Endometrium (tissue), 2 donors: Measurements from ENCODE around the gene SNX25.
"Not testable (repeated sequence)": the region's sequence is repeated elsewhere in the genome, so short reads cannot be mapped to it uniquely, and the experiment has no call there.

Experiments used
- FAIRE-seq: peaks from 2 replicates; lab custom pipeline; 2012; peaks lifted over from hg19 to GRCh38; lab: Jason Lieb, UNC
- donor health status: control.
- donor health status: control.

The SNX25 gene

DNA sequence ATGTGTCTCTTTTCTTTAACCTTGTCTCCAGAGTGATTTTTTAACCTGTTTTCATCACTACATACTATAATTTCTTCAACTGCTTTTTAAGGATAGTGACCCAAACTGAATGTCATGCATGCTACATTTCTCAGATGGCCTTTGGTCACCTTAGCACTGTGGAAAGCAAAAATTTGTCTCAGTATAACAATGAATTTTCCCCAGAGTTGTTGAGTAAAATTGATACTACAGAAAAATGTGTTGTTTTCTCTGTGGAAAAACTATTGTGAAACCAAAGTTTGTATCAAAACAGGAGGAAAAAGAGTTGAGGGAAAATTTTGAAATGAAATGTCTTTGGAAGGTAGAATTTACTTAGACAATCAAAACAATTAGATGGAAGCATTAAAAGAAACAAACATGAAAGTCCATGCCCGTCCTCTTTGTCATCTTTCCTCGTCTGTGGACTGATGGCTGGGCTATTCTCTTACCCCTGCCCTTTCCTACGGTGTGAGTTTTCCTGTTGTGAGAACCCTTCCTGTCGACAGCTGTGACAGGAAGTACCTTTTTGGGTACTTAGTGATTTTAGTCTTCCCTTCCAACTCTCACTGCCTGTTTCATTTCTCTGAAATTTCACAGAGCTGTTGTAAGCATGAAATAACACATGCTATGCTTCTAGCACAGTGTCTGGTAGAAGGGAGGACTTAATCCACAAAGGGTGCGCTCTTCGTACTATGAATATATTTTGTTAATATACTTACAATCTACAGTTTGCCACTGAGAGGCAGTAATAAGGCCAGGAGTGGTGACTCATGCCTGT, 135.5 kb downstream of the SNX25 start:
- no peak for FAIRE-seq

DNA sequence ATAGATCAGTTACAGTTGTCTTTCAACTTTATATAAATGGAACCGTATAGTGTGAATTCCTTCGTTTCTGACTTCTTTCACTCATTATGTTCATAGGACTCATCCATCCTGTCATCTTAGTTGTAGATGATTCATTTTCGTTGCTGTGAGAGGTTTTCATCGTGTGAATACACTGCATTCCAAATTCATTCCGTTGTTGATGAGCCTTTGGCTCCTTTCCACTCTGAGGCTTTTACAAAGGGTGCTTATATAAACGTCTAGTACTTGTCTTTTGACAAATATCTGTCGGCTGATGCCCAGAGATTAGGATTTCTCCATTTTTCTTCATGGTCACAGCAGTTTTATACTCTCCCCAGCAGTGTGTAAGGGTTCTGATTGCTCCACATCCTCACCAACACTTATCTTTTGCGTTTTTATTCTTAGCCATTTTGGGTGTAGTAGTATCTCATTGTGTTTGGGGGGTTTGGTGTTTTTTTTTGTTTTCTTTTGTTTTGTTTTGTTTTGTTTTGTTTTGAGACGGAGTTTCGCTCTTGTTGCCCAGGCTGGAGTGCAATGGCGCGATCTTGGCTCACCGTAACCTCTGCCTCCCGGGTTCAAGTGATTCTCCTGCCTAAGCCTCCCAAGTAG, 137.7 kb downstream of the SNX25 start:
- no peak for FAIRE-seq

DNA sequence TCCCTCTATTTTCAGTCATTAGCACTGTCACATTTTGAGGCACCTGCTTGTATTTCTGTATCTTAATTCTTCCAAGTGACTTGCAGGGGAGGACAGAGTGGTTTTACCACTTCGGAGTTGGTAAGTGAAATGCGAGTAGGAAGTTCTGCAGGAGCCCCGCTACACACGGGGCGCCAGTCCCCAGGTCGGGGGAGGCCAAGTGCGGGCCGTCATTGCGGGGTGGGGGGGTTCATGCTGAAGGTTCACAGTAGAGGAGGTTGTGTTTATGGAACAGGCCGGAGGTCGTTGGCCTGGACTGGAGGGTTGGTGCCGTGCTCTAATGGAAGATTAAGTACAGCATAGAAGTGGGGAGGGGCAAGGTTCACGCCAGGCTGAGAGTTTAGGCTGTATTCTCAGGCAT, 142.3 kb downstream of the SNX25 start:
- no peak for FAIRE-seq

DNA sequence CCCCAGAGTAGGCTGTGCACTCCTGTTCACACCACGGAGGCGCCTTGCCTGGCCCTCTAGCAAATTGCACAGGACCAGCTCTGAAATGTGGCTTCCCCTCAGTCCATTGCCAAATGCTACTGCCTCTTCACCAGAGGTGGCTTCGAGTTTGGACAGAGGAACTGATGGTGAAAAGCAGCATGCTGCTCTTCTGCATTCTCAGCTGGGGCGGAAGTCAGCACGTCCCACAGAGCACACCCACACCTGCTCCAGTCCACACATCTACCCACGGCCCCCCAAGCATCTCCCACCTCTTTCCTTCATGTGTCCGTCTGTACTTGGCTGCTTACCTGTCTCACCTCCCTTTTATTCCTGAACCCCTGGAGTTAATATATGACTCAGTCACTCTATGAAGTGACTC, 142.8 kb downstream of the SNX25 start:
- no peak for FAIRE-seq

DNA sequence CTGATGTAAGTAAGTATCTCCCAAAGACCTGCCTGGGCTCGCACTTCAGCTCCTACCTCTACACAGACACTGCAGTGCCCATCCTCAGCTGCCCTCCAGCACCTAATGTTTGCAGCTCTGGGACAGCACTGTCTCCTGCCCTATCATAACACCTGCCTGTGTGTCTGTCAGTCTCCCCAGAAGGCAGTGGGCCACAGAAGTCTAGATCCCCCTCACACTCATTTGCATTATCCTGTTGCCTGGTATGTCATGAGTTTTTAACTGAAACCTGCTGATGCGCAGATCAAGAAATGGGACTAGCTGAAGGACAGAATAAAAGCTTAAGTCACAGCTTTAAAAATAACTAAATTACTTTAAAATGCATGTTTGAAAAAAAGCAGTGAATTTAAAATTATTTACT, 143.3 kb downstream of the SNX25 start:
- FAIRE-seq = no peak

DNA sequence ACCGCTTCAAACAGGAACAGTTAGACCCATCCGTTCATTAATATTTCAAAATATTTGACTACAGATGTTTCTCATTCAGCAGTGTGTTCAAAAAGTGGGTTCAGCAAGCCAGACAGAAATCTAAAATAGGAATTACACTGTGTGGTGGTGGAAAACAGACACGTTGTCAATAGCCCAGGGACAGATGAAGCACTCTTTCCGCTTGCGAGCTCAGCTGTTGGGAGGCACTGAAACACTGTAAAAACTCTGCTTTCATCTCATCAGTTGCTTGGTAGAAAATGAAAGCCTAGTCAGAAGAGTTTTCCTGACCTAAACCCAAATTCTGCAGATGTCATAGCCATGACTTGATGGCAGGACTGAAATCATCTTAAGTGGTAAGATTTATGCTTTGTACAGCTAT, 147.8 kb downstream of the SNX25 start:
- FAIRE-seq = no peak

DNA sequence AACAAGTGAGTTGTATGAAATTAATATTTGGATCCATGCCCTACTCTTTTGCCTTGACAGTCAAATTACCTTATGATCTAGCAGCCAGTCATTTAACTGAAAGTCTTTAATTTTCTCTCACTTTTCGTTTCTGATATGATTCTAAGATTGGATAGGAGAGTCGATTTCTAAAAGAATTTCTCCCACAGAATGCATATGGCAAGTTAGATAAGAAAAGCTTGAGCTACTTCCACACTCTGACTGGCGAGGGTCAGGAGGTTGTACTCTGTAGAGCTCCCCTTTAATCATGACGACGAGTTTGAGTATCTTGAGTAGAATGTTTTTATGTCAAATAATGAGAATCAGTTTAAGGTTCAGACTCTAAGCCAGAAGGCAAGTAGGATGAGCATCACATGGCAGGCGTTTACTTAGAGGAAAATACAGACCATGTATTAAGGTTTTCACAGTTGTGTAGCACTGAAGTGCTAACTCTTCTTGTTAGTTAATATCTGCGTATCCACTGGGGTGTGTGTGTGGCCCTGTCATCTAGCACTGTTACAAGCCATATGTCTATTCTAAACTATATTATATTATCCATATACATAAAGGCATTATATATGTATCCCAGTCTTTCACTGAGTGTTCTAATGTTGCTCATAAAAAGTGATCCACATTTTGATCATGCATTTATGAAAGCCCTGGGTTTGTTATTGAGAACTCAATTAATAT, 148.5 kb downstream of the SNX25 start:
- FAIRE-seq = no peak

DNA sequence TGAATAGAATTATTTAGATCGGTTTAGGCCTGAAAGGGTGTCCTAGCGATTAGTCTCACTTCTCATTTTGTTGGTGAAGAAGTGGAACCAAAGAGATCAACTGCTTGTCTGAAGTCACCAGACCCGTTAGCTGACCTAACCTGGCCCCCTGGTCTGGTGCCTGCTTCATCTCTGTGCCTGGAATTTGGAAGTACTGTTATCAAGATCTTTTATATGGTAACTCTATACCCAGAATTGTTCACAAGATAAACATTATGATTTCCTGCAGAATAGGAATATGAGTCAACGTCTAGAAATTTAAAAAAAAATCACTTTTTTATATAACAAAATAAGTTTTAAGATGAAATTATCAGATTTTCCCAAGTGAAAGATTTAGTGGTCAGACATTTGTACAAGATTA, 149.1 kb downstream of the SNX25 start:
- no peak for FAIRE-seq

DNA sequence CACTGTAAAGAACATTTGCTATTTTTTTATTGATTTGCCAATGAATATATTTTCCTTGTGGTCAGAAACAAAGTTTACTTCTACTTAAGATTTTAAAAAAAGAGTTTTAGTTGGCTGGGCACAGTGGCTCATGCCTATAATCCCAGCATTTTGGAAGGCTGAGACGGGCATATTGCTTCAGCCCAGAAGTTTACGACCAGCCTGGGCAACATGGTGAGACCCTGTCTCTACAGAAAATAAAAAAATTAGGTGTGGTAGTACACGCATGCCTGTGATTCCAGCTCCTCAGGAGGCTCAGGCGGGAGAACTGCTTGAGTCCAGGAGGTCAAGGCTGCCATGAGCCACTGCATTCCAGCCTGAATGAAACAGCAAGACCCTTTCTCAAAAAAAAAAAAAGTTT, 149.6 kb downstream of the SNX25 start:
- FAIRE-seq = no peak

DNA sequence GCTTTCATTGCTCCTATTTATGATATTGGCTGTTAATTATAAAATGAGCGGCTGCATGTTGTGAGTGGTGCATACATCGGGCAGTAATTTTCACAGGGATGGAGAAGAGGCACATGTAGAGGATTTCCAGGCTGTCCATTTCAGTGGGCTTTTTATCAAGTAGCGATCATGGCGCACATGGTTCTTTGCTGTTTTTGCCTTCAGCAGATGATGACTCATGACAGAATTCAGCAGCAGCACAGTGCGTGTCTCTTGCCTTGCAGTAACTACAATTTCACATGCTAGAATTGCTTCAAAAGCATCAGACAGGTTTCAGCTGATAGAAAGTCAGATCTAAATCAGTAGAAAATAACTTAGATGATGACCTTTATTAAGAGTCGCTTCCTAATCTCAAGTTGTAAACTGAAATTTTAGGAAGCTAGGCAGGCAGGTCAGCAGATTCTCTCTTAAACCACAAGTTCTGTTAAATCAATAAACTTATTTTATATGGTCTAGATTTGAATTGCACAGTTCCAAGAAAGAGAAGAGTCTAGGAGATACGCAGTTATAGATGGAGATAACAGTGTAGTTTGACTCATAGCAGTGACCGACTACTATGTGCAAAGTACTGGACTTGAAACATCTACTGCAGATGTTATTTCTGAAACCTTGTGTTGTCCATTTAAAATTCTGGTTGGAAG, 150.5 kb downstream of the SNX25 start:
- FAIRE-seq = no peak

DNA sequence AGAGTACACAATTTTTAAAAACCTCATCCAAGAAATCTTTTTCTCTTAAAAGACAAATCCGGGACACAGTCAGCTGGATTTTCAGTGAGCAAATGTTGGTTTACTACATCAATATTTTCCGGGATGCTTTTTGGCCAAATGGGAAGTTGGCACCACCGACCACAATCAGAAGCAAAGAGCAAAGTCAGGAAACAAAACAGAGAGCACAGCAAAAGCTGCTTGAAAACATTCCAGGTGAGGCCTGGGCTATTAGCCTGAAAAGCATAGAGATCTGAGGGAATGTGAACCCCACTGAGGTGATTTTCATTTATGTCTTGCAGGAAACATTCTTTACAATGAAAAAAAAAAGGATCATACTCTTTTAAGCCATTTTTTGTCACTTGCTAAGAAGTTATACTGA, 152.5 kb downstream of the SNX25 start:
- FAIRE-seq = no peak

DNA sequence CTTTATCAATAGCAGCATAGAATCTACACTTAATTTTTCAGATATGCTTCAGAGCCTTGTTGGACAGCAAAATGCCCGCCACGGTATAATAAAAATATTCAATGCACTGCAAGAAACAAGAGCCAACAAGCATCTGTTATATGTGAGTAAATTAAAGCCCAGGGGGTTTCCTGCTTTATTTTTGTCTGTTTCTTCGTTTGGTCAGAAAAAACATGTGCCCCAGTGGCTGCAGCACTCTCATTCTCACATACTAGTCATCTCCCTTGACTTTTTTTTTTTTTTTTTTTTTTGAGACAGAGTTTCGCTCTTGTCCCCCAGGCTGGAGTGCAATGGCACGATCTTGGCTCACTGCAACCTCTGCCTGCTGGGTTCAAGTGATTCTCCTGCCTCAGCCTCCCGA, 153.2 kb downstream of the SNX25 start:
- FAIRE-seq = not testable (repeated sequence)

DNA sequence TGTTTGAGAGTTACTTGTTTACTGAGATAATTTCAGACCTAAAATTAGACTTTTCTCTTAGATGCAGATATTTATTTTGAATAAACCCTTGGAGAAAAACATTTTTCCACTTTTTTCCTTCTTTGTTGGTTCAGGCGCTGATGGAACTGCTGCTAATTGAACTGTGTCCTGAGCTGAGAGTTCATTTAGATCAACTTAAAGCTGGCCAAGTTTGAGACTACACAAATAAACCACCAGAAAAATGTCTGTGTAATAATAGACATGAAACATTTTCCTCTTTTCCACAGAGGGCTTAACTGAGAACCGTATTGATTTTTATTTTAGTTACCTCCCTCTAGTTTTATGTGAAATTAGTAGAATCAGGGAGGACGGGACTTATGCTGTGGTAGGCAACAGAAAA, 153.9 kb downstream of the SNX25 start:
- no peak for FAIRE-seq

DNA sequence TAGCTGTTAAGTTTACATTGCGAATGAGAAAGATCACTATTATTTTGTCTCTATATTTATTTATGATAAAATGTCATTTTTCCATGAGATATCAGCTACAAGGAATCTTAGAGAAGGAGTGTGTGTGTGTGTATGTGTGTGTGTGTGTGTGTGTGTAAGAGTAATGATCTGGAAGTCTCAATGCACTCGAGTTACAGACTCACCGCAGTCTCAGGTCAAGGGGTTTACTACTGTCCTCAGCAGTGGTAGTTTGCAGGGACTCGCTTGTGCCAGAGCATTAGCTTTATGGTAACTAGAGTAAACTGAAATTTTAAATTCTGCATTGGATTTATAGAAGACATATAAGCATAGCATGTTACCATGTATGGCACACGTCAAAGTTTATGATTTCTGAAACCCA, 155.5 kb downstream of the SNX25 start:
- no peak for FAIRE-seq

DNA sequence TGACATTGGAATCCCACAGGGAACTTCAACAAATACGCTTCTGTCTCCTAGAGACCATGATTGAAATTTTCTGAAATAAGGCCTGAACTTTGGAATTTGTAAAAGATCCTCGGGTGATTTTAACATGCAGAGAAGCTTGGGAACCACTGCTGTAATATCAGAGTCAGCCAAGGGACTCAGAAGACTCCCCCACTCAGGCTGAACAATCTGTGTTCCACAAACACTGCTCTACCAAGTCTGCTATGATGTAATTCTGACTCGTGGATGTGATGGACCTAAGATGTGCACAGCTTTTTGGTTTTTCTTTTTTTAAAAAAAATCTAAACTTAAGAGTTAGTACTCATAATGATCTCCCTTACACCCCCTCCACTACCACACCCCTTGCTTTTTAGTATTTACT, 160.3 kb downstream of the SNX25 start:
- FAIRE-seq = no peak

DNA sequence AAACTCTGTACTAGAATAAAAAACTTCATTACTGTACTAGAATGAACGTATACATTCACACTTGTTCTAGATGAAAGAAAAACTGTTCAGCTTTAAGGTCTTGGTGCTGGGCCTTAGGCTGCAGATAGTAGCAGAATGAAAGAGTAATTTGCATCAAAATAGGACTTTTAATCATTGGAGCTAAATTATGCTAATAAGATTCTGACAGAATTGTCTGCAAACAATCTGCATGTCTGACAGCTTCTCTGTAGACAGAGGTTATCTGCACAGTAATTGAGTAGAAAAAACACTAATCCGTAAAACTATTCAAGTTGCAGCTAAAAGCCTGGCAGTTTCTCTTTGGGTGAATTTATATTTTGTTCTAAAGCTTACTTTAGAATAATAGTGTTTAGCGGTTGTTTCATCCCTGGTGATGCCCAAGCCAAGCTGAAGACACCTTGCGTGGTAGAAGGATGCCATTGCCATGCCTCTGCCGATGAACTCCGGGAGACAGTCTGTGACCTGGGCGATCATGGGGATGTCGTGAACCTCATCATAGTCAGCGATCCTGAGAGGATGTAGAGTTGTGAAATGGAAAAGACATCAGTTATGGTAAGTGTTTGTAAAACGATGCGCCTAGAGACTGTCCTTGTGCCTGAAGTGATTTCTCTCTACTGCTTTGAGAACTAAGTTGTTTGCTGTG, 161.0 kb downstream of the SNX25 start:
- FAIRE-seq = no peak

DNA sequence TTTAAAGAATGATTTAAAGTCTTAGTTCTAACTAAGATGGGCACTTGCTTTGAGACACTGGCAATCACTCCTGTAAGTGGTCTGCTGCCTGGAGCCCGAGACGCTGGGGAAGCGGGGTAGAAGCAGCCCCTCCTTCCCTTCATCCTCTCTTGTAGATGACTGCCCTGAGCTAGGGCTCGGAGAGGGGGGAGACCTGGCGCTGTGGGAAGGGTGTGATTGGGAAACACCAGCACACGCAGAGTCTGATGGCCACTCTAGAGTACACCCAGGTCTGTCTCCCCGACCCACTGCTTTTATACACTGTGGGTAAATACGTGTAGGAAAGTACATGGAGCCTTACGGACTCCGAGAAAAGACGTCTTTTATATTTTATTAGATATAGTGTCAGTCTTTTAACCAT, 162.3 kb downstream of the SNX25 start:
- FAIRE-seq = no peak

DNA sequence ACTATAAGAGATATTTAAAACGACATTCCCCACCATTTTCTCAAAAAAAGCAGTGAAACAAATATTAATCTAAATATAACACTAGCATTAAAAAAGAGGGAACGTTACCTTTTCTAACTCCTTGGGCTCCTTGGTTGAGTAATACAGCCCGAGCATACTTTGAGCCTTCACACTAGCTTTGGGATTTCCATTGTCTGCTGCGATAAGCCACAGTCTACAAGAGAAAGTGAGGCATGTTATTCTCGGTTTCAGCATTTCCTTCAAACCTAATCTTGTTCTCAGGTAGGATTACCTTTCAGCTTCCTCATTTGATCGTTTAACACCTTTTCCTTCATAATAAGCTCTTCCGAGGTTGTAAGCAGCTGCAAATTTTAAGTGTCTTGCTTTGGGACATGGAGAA, 164.6 kb downstream of the SNX25 start:
- FAIRE-seq = no peak

DNA sequence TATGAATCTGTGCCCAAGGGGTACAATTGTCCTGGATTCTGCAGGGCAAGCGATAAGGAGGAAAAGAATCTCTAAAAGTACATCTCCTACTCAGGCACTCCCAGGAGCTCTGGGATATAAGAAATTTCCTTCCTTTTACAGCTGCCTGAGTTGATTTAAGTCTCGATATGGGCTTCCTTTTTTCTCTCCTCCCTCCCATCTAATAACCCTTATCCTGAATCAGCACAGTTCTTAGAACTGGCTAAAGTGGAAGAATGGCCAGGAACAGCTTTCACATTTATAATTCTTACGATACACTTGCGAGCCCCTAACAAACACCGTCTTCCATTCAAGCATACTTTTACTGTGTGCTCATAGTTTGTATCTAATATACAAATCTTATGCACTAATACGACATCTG, 165.2 kb downstream of the SNX25 start:
- no peak for FAIRE-seq

DNA sequence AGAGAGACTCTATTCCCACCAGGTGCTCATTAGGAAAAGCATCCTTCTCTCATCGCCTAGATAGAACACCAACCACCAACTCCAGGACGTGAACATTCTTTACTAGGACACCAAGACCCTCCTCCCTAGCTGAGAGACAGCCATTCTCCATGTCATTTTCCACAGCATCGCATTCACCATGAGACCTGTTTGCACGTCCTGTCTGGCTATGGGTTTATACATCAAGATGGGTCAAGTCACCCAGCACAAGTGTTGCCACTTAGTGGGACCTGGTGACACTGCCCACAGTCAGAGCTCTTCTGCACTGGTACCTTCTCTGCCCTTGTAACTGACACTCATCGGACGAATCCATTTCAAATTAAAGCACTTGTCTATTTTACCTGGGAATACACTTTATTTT, 168.9 kb downstream of the SNX25 start:
- FAIRE-seq = no peak

DNA sequence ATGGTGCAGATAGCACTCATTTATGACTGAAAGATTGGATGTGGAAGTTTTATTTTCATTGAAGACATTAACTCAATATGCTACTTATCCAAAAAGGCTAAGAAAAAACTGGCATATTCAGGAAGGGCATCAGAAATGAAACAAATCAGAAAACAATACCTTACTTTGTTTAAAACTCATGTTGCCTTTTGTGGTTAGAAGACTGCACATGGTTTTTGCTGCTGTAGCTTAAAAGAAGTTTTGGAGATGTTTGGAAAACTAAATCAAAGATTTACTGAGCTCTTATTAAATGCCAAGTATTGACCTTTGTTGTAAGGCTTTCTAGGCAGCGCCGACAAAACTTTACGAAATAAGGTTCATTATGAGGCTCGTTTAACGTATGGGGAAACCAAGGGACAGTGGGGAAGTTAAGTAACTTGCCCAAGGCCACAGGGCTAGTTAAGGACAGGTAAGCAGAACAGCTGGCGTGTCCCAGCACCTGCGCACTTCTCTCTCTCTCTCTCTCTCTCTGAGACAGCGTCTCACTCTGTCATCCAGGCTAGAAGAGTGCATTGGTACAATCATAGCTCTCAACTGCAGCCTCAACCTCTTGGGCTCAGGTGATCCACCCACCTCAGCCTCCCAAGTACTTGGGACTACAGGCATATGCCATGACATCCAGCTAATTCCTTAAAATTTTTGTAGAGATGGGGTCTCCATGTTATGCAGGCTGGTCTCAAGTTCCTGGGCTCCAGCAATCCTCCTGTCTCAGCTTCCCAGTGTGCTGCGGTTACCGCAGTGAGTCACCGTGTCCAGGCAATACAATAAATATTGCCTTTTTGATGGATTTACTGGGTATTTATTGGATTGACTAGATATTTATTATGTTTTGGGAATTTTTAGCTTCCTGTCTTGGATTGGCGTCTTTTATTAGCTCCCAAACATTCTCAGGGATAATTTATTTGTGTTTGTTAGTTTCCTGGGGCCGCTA, 170.2 kb downstream of the SNX25 start:
- FAIRE-seq = no peak
